Neural crest cell (in vitro differentiated cells): ENCODE results near the gene PTPMT1. TPM values are rescaled to one million over a fixed set of nuclear protein-coding genes. Genes with fewer than 3 reads are reported as not detected.

Experiments used
- DNase-seq: peaks from one replicate; pipeline ENCODE4 v3.0.0; 2021; ENCODE audit warnings: low read depth, mixed read lengths, low spot score
- H3K27ac Mint-ChIP-seq: one replicate; pipeline ENCODE4 v1.8.0; 2021; ENCODE audit warnings: mild to moderate bottlenecking, mixed read lengths; ENCODE audit not compliant: unreplicated experiment
- H3K27me3 Mint-ChIP-seq: 2 replicates; pipeline ENCODE4 v1.8.0; 2021; ENCODE audit warnings: low read depth, mild to moderate bottlenecking, mixed read lengths
- H3K36me3 Mint-ChIP-seq: 2 replicates; pipeline ENCODE4 v1.8.0; 2021; ENCODE audit warnings: low read depth, mild to moderate bottlenecking, mixed read lengths
- H3K4me1 Mint-ChIP-seq: 2 replicates; pipeline ENCODE4 v1.8.0; 2021; ENCODE audit warnings: mixed read lengths
- H3K4me3 Mint-ChIP-seq: one replicate; pipeline ENCODE4 v1.8.0; 2021; ENCODE audit warnings: mild to moderate bottlenecking, mixed read lengths
- H3K9me3 Mint-ChIP-seq: 2 replicates; pipeline ENCODE4 v1.8.0; 2021; ENCODE audit warnings: mixed read lengths
- CTCF ChIP-seq: fragments of 200-600 bp; sonication (generic); conservative IDR thresholded peaks from 2 replicates; pipeline ENCODE4 v1.5.0; 2021; ENCODE audit warnings: antibody characterized with exemption, mild to moderate bottlenecking
- total RNA-seq: library from RNA; stranded (reverse); gene quantifications from 2 replicates; pipeline ENCODE4 v1.2.1, GENCODE V29; 2021

Gene PTPMT1
- total RNA-seq, 1 donor from 2014 or later = 41.8 TPM

DNA sequence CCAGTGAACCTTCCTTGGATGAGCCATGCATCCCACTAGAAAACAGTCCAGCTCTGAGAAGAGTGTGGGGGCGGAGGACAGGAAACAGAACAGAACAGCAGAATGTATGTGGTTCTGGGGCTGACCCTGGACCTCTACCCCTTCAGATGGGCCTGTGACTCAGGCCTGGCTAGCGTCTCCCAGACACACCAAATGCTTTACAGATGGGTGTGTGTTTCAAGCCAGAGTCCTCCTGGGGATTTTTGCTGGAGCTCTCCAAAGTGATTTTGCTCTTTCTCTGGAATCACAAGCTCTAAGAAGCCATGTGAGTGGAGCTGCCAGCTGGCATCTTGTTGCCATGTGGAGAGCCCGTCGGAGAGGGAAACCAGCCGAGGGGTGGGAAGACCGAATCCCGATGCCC, 42.0 kb downstream of the PTPMT1 start:
- Mint-ChIP-seq H3K27me3 (no peaks in the 10 kb centered on the region), H3K36me3 (peaks cover 4% of the 10 kb centered on the region), H3K4me1 (peaks cover 5% of the 10 kb centered on the region), H3K4me3 (no peak overlapping the region), H3K27ac (no peak overlapping the region), H3K9me3 (no peaks in the 10 kb centered on the region)
- TF ChIP-seq CTCF = no peak
- DNase-seq = no peak

DNA sequence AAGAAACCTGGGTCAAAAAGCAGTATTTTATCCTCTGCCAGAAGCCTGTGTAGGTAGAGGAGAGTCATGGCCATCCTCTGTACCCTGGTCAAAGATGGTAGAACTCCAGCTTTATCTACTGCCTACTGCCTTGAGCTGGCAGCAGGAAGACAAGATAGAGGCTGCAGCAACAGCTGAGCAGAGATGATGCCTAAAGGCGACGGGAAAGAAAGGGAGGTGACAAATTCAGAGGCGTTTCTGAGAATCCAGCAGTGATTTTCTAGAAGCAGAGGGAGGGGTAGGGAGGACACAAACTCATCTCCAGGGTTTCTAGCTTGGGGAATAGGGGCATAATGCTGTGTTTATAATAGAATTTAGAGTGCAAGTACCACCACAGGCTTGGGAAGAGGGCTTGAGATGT, 44.3 kb downstream of the PTPMT1 start:
- no peak overlapping the region for H3K4me3 Mint-ChIP-seq
- no peak for TF ChIP-seq CTCF
- DNase-seq = no peak
- no peaks in the 10 kb centered on the region for H3K9me3 Mint-ChIP-seq
- peak overlapping the region; percentile 5 for H3K27ac Mint-ChIP-seq
- H3K36me3 Mint-ChIP-seq = peaks cover 4% of the 10 kb centered on the region
- peaks cover 5% of the 10 kb centered on the region for H3K4me1 Mint-ChIP-seq
- no peaks in the 10 kb centered on the region for H3K27me3 Mint-ChIP-seq

GRCh38 chr11:47611348-47611794, 46.0 kb downstream of the PTPMT1 start:
- Mint-ChIP-seq H3K27ac (no peak overlapping the region), H3K27me3 (no peaks in the 10 kb centered on the region), H3K36me3 (peaks cover 4% of the 10 kb centered on the region), H3K4me3 (no peak overlapping the region), H3K4me1 (peaks cover 5% of the 10 kb centered on the region), H3K9me3 (no peaks in the 10 kb centered on the region)
- no peak for DNase-seq
- TF ChIP-seq CTCF = no peak

GRCh38 chr11:47615249-47615648, 49.9 kb downstream of the PTPMT1 start:
- DNase-seq = no peak
- TF ChIP-seq CTCF = no peak
- H3K27ac Mint-ChIP-seq = no peak overlapping the region
- H3K4me1 Mint-ChIP-seq = no peaks in the 10 kb centered on the region
- H3K4me3 Mint-ChIP-seq = no peak overlapping the region
- H3K9me3 Mint-ChIP-seq = no peaks in the 10 kb centered on the region
- H3K27me3 Mint-ChIP-seq = no peaks in the 10 kb centered on the region
- H3K36me3 Mint-ChIP-seq = peaks cover 4% of the 10 kb centered on the region

- Mint-ChIP-seq H3K27me3 (no peaks in the 10 kb centered on the region), H3K4me1 (peaks cover 8% of the 10 kb centered on the region), H3K27ac (no peak overlapping the region), H3K4me3 (no peak overlapping the region), H3K9me3 (no peaks in the 10 kb centered on the region), H3K36me3 (peaks cover 4% of the 10 kb centered on the region)
- peak; percentile 39 for DNase-seq
- peak; percentile 63 for TF ChIP-seq CTCF
Measured at GRCh38 chr11:47616726-47617416, 51.5 kb downstream of the PTPMT1 start.
